ENCODE data around the gene APCDD1L.
"Not testable (repeated sequence)": the region's sequence is repeated elsewhere in the genome, so short reads cannot be mapped to it uniquely, and the experiment has no call there.

The APCDD1L gene

DNA sequence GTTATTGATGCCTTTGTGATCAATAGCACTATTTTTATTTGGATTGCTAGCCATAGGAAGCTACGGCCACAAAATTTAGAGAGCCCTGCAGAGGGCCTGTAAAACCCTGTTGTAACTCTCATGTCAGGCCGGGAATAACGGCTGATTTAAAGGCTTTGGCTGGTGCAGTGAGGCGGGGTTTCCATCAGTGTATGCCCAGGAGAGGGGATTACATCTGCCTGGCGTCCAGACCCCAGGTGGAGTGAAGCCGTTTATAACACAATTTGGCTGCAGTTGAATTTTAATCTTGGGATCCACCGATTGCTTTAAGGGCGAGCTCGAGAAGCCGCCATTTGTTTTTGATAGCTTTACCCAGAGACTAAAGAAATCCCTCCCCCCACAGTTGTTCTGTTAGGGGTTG is 29.1 kb upstream of the APCDD1L start:
- no peak for DNase-seq (ENCODE audit: low spot score)
- TF ChIP-seq, protein P1, sequence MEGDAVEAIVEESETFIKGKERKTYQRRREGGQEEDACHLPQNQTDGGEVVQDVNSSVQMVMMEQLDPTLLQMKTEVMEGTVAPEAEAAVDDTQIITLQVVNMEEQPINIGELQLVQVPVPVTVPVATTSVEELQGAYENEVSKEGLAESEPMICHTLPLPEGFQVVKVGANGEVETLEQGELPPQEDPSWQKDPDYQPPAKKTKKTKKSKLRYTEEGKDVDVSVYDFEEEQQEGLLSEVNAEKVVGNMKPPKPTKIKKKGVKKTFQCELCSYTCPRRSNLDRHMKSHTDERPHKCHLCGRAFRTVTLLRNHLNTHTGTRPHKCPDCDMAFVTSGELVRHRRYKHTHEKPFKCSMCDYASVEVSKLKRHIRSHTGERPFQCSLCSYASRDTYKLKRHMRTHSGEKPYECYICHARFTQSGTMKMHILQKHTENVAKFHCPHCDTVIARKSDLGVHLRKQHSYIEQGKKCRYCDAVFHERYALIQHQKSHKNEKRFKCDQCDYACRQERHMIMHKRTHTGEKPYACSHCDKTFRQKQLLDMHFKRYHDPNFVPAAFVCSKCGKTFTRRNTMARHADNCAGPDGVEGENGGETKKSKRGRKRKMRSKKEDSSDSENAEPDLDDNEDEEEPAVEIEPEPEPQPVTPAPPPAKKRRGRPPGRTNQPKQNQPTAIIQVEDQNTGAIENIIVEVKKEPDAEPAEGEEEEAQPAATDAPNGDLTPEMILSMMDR (IDR thresholded peaks at IDR 0.05; ENCODE audit: extremely low read depth, missing control alignments): no peak

DNA sequence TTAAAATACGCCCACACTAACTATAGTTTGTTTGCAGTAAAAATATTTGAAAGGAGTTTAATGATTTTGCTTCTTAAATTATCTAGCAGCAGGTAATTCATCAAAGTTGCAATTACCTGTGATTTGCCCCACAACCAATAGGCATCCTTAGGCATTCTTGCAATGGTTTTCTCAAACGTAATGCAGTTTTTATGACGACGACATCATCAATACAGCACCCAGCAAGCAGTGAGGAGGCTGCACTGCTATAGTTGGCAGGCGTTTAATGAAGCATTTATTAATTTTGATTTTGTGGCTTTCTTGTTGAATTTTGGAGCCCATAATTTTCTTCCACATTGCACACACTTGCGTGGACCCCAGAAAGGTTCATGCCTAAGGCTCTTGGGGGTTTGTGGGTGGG is 28.1 kb upstream of the APCDD1L start:
- no peak for DNase-seq (ENCODE audit: low spot score)
- TF ChIP-seq, protein P1 (IDR thresholded peaks at IDR 0.05; ENCODE audit: extremely low read depth, missing control alignments): no peak

DNA sequence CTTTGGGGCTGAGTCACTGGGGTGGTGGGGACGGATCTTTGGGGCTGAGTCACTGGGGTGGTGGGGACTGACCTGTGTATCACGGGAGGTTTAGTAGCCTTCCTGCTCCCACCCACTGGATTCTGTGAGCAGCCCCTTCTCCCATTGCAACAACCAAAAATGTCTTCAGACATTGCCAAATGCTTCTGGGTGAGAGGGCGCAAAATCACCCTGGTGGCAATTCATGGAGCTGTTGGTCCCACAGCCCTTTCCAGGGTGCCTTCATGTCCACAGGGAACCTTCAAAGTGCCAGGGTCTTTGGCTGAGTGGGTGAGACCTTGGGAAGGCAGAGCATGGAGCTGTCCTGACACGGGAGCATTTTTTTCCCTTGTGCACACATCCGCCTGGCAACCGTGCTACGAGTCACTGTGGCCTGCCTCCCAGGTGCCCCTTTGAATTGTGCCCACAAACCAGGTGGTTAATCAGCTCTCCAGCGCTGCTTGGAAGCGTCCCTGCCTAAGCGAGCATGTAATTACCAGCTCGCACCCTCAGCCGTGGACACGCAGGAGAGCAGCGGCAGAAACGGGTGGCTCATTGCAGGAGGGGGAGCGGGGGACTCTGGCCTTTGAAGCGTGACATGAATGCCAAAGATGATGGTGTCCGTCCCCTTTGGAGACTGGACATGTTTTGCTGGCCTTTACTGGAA is 27.4 kb upstream of the APCDD1L start:
- no peak for DNase-seq (ENCODE audit: low spot score)
- TF ChIP-seq, protein P1 (IDR thresholded peaks at IDR 0.05; ENCODE audit: extremely low read depth, missing control alignments): no peak

DNA sequence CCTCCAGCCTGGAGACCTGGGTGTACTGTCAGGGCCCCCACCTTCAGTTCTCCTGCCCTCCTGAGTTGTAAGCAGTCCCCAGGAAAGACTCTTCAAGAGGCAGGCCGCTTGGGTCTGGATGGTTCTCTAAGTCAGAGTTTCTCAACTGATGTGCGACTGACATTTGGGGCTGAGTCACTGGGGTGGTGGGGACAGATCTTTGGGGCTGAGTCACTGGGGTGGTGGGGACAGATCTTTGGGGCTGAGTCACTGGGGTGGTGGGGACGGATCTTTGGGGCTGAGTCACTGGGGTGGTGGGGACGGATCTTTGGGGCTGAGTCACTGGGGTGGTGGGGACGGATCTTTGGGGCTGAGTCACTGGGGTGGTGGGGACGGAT is 26.8 kb upstream of the APCDD1L start:
- not testable (repeated sequence) for DNase-seq (ENCODE audit: low spot score)

DNA sequence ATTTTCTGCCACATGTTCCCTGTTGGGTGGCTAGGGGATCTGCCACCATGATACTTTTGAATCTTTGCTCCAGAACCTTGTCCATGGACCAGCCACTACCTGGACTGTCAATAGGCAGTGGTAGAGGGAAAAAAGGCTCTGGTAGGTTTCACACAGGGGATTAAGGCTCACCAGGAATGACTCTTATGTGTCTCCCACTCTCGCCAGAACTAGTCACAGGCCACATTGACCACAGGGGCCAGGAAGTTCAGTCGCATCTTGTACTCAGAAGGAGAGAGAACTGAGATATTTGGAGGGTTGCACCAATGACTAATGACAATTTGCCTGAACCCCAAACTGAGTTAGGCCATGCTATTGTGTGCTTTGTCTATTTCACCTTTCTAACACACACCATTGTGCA is 23.6 kb upstream of the APCDD1L start:
- TF ChIP-seq, protein P1 (IDR thresholded peaks at IDR 0.05; ENCODE audit: extremely low read depth, missing control alignments): no peak
- DNase-seq (ENCODE audit: low spot score): no peak

DNA sequence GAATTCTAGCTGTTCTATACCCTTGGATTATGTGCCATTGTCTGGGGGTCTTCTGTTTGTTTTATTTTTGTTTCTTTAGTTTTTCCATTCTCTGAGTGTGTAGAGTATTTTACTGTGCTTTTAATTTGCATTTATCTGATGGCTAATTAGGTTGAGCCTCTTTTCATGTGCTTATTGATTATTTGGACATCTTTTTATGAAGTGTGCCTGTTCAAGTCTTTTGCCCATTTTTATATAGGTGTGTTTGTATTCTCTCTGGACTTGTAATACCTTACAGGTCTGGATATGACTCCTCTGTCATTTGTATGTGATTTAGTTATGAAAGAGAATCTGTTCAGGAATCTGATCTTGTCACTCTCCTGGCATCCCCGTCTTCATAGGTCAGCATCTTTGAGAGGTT is 22.6 kb upstream of the APCDD1L start:
- TF ChIP-seq, protein P1 (IDR thresholded peaks at IDR 0.05; ENCODE audit: extremely low read depth, missing control alignments): no peak
- DNase-seq (ENCODE audit: low spot score): no peak

DNA sequence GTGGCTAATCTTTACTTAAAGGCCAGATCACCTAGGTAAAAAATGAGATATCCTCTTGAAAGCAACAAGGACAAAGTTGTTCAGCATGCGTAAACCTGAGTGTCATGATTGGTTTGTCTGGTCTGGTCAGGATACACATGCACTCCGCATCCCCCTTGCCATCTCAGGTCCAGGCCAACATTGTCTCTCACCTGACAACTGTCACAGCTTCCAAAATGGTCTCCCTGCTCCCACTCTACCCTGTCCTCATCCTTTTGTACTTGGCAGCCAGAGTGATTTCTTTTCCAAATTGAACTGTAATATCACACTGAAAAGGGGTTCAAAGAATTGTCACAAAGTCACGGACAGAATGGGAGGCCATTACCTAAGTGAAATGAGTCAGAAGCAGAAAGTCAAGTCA is 21.1 kb upstream of the APCDD1L start:
- no peak for DNase-seq (ENCODE audit: low spot score)
- TF ChIP-seq, protein P1 (IDR thresholded peaks at IDR 0.05; ENCODE audit: extremely low read depth, missing control alignments): no peak

DNA sequence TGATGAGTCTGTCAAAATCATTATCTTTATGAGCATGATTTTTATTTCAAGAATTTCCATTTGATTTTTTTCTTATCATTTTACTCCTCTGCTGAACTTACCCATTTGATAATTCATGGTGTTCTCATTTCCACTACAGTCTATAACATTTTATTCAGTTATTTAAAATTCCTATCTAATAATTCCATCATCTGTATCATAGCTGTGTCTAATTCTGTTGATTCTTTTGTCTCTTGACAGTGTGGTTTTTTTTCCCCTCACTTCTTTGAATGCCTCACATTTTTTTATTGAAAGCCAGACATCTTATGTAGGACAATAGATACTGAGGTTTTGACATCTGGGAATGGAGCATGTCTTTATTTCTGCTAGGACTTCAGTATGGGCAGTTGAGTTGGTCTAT is 16.5 kb upstream of the APCDD1L start:
- TF ChIP-seq, protein P1 (IDR thresholded peaks at IDR 0.05; ENCODE audit: extremely low read depth, missing control alignments): no peak
- DNase-seq (ENCODE audit: low spot score): no peak

Data from GM20000 (cell line).